Renal cortex interstitium (tissue), 11 donors: ENCODE data around the gene PTPRJ. TPM values are rescaled to one million over a fixed set of nuclear protein-coding genes. Genes with fewer than 3 reads are reported as not detected.

Source experiments
- DNase-seq, 11 donors: peaks; one replicate each; pipeline ENCODE4 v3.0.0-alpha.2; 2013; ENCODE audit warnings: low read depth in 9 of 11, low spot score in 4 of 11; ENCODE audit errors: extremely low read depth in 1 of 11
- polyA plus RNA-seq, 3 donors: library from polyadenylated mRNA; unstranded; fragments of 120-200 nt; gene quantifications; one replicate each; pipeline ENCODE4 v1.2.1, GENCODE V29; 2013; ENCODE audit not compliant: insufficient read length in 3 of 3

Gene PTPRJ
- polyA plus RNA-seq, 3 donors: 23.3 to 24.5 (median 23.5) TPM

- DNase-seq: no peak
These were observed 116.5 kb downstream of the PTPRJ start for GRCh38 chr11:48096588-48097525.

- no peak for DNase-seq
These were observed 117.7 kb downstream of the PTPRJ start for GRCh38 chr11:48098024-48098423.

DNA sequence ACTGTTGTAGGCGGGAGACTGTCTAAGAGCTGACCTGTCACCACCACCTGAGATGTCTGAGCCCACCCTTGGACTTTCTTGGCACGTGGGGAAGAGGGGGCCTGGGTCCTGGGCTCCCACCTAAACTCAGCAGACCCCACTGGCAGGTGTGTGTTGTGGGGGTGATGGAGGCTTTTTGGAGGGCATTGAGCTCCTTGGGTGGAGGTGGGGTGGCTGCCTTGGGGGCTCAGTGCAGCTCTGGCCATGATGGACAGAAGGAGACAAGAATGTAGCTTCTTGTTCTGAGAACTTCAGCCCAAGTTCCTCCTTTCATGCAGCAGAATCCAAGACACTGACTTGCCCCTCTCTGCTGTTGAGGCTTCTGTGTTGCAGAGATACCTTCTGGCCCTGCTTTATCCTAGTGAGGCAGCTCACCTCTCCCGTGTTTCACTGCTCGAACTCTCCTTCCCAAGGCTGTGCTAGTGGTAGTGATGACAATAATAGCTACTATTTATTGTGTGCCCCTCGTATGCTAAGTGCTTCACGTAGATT is 119.6 kb downstream of the PTPRJ start:
- DNase-seq: no peak

DNA sequence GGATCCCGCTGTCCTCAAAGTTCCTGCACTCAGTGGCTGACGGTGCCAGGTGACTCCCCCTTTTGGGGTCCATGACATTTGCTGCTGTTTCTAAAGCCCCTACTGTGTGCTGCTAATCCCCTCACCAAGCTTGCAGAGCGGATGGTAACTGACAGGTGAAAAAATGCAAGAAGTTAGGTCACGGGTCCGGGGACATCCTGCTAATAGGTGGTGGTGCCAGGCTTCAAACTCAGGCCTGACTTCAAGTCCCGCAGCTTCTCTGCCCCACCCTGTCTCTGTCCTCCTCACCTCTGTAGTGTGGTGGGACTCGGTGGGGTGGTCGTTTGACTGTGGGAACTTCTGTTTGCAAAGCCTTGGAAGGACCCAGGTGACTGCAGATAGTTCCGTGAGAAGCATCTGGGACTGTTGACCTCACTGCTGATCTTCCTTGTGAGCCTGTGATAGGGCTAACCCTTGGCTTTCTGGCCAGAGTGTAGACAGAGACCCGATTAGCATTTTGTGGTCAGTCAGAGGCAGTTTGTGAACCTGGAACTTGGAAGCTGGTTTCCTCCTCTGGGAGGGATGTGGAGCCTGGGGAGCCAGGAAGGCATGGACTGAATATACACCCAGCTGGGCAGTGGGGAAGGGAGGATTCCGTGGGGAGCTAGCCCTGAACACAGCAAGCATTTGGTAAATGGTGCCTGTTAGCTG is 120.8 kb downstream of the PTPRJ start:
- no peak for DNase-seq

GRCh38 chr11:48101958-48102357 is 121.6 kb downstream of the PTPRJ start:
- no peak for DNase-seq

- peak in 1 of 11 donors; percentile 22 for DNase-seq
These were observed 123.5 kb downstream of the PTPRJ start for GRCh38 chr11:48103621-48104567.

DNA sequence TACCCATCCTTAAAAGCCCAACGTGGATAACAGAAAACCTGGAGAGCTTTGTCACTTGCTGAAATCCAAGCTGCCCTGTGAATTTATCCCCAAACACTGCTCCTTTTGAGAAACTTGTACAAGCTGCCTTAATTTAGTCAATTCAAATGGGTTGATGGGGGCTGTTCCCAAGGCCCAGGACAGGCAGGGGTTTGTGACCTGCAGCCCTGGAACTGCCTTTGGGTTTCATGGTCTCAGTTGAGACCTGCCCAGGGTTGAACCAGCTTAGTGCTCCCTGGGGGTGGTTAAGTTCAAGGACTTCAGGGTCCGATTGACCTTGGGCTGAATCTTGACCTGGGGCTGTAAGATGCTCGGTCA is 124.2 kb downstream of the PTPRJ start:
- DNase-seq: no peak

GRCh38 chr11:48105096-48105990 is 125.0 kb downstream of the PTPRJ start:
- no peak for DNase-seq

GRCh38 chr11:48106166-48106565 is 125.8 kb downstream of the PTPRJ start:
- no peak for DNase-seq

GRCh38 chr11:48107188-48107704 is 126.9 kb downstream of the PTPRJ start:
- no peak for DNase-seq

GRCh38 chr11:48108231-48109045 is 128.1 kb downstream of the PTPRJ start:
- DNase-seq: no peak

DNA sequence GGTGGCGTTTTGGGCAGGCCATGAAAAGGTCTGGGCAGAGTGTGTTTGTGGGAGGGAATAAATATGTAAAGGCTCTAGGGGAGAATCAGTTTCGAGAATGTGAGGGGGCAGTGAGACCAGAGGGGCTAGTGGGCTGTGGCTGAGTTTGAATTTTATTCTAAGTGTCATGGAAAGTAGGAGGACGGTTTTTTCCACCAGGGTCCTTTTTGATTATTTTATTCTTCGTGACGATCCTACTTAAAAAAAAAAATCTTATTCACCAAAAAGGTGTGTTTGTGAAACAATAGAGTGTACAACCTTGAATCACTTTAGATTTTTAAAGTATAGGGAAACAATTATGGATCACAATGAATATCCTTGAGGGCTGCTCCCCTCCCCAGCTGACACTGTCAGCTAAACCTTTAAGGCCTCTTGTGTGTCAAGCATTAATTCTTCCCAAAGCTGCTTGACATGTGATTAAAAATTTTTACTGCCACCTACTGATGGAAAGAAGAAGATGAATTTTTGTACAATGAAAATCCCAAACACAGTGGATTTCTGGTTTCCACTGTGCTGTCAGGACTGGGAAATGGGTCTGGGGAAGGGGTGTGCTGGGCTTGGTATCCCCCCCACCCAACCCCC is 128.8 kb downstream of the PTPRJ start:
- peak in 6 of 11 donors; percentile 29 to 67 (median 40) for DNase-seq

DNA sequence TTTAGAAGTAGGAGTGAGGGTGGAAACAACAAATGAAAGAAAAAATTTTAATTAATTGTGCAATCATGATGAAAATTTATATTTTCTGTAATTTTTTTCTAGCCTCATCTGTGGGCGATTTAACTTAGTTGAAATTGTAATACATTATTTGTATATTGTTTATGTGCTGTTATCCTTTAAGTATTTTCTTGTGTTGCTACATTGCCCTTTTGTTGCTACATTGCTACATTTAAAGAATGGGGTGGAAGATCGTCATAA is 130.1 kb downstream of the PTPRJ start:
- no peak for DNase-seq

GRCh38 chr11:48111891-48112290 is 131.5 kb downstream of the PTPRJ start:
- DNase-seq: no peak

- no peak for DNase-seq
These were observed 134.4 kb downstream of the PTPRJ start for GRCh38 chr11:48114740-48115139.

GRCh38 chr11:48116437-48117228 is 136.3 kb downstream of the PTPRJ start:
- no peak for DNase-seq
